ENCODE measurements around the gene PPP1R3F.
"Not testable (repeated sequence)": the region's sequence is repeated elsewhere in the genome, so short reads cannot be mapped to it uniquely, and the experiment has no call there.

DNA sequence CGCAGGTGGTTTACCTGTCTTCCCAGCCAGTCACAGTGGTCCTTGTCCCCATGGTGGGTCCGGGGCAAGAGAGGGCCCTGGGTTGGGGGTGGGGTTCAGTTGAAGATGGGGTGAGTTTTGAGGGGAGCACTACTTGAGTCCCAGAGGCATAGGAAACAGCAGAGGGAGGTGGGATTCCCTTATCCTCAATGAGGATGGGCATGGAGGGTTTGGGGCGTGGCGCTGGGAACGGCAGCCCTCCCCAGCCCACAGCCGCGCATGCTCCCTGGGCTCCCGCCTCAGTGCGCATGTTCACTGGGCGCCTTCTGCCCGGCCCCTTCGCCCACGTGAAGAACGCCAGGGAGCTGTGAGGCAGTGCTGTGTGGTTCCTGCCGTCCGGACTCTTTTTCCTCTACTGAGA lies 61.7 kb downstream of the PPP1R3F start, which contains the start of gene GAGE13:
- TF ChIP-seq POLR2A (IDR thresholded peaks at IDR 0.05; ENCODE audit: low read length); GATA1 (IDR thresholded peaks at IDR 0.05; ENCODE audit: low read depth, low read length): not testable (repeated sequence)

Measured in erythroblast (primary cell).